C4-2B (cell line): ENCODE results near the gene ATXN7L1.
"Not testable (repeated sequence)": the region's sequence is repeated elsewhere in the genome, so short reads cannot be mapped to it uniquely, and the experiment has no call there.

ENCODE experiments used
- H3K27ac ChIP-seq: fragments of 450-650 bp; 2 replicates; pipeline ENCODE4 v1.5.1; 2017
- ZFX ChIP-seq: fragments of 450-650 bp; IDR thresholded peaks from 2 replicates; pipeline ENCODE4 v1.6.1; 2017
- TF ChIP-seq, protein P1 (sequence below): fragments of 450-650 bp; conservative IDR thresholded peaks from 2 replicates; pipeline ENCODE4 v1.5.1; 2017; ENCODE audit warnings: mild to moderate bottlenecking

The ATXN7L1 gene

DNA sequence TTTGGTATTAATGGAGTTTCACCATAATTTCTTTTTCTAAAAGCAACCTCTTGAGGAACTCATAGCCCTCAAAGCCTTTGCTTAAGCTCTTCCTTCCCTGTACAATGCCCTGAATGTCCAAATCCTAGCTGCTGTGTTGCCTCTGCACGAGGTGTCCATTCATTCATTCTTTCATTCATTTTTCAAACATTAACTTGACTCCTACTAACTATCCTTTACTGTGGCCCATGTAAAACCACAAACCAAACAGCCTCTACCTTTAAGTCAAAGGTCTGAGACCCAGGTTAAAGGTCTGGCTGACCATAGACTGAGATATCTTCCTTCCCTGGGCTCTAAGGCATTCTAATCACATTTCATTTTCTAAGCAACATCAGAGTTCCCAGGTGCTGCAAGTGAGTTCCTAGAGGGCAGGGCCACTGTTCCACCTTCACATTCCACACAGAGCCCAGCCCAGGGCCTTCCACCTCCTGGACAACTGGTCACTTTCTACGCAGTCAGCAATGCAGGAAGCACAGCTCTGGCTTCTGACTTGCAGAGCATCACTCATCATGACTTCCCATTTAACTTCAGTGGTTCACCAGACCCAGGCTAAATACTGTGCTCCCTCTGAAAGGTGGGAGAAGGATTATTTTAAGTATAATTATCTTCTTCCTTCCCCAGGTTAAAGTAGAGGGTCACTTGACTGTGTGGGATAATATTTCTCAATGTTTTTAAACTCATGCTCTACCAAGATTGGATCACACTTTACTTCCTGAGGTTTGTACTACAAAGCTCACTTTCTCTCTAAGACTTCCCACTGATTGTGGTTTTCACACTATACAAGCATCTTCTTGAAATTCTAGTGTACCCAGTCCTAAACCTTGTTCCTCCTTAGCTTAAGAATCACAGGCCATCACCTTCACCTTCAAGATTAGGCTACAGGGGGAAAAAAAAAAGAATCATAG lies 19.1 kb downstream of the ATXN7L1 start:
- TF ChIP-seq ZFX, result no peak
- TF ChIP-seq, protein P1, sequence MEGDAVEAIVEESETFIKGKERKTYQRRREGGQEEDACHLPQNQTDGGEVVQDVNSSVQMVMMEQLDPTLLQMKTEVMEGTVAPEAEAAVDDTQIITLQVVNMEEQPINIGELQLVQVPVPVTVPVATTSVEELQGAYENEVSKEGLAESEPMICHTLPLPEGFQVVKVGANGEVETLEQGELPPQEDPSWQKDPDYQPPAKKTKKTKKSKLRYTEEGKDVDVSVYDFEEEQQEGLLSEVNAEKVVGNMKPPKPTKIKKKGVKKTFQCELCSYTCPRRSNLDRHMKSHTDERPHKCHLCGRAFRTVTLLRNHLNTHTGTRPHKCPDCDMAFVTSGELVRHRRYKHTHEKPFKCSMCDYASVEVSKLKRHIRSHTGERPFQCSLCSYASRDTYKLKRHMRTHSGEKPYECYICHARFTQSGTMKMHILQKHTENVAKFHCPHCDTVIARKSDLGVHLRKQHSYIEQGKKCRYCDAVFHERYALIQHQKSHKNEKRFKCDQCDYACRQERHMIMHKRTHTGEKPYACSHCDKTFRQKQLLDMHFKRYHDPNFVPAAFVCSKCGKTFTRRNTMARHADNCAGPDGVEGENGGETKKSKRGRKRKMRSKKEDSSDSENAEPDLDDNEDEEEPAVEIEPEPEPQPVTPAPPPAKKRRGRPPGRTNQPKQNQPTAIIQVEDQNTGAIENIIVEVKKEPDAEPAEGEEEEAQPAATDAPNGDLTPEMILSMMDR, result no peak

GRCh38 chr7:105854498-105854897 lies 21.9 kb downstream of the ATXN7L1 start:
- H3K27ac ChIP-seq, result no peak overlapping the region
- no peak for TF ChIP-seq ZFX
- TF ChIP-seq, protein P1, result no peak

More for the DNA sequence above, 19.1 kb downstream of the ATXN7L1 start:
- no peak overlapping the region for H3K27ac ChIP-seq

- H3K27ac ChIP-seq, result no peak overlapping the region
- no peak for TF ChIP-seq ZFX
- TF ChIP-seq, protein P1, result no peak
Observed at GRCh38 chr7:105853931-105854419, 22.4 kb downstream of the ATXN7L1 start.

GRCh38 chr7:105851064-105851463 lies 25.3 kb downstream of the ATXN7L1 start:
- TF ChIP-seq, protein P1, result no peak
- no peak for TF ChIP-seq ZFX

GRCh38 chr7:105849122-105849855 lies 27.1 kb downstream of the ATXN7L1 start:
- H3K27ac ChIP-seq, result no peak overlapping the region
- TF ChIP-seq ZFX, result no peak
- TF ChIP-seq, protein P1, result no peak

More at GRCh38 chr7:105851064-105851463, 25.3 kb downstream of the ATXN7L1 start:
- no peak overlapping the region for H3K27ac ChIP-seq

DNA sequence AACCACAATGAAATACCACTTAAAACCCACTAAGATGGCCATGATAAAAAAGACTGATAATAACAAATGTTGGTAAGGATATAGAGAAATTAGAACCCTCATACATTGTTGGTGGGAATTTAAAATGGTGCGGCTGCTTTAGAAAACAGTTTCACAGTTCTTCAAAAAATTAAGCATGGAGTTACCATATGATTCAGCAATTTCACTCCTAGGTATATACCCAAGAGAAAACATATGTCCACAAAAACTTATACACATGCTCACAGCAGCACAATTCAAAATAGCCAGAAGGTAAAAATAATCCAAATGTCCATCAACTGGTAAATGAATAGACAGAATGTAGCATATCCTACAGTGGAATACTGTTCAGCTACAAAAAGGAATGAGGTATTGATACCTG lies 30.0 kb downstream of the ATXN7L1 start:
- no peak overlapping the region for H3K27ac ChIP-seq
- TF ChIP-seq, protein P1, result no peak
- no peak for TF ChIP-seq ZFX

GRCh38 chr7:105844681-105845080 lies 31.7 kb downstream of the ATXN7L1 start:
- H3K27ac ChIP-seq, result not testable (repeated sequence)
